ENCODE data around the gene DLG5. TPM values are rescaled to one million over a fixed set of nuclear protein-coding genes. Genes with fewer than 3 reads are reported as not detected.

DLG5 gene
- total RNA-seq, 1 experiment from 2014 or later: 0.19 TPM

DNA sequence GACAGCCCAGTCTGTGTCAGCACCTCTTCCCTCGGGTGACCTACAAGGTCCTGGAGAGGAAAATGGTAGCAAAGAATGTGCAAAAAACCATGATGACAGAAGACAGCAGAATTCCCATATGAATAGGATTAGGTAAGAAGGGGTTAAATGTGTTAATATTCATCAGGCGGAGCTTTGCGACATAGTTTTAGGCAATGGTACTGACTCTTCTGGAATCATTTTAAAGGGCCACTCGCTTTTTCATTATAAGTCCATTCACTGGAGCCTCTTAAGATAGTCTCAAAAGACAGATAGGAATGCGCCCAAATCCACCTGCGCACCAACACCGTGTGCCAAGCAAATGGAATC, 38.2 kb downstream of the DLG5 start:
- Histone ChIP-seq H3K9me2 (replicated peaks; ENCODE audit: insufficient read depth, low read length) (no peaks in the 10 kb centered on the region), H3K4me2 (ENCODE audit: low read depth, low read length, poor library complexity, severe bottlenecking) (no peak overlapping the region), H3K9me3 (ENCODE audit: low read length) (no peaks in the 10 kb centered on the region), H3K27me3 (ENCODE audit: low read length) (no peaks in the 10 kb centered on the region), H3K4me1 (ENCODE audit: low read length) (no peaks in the 10 kb centered on the region), H3K4me3 (ENCODE audit: low read length) (no peak overlapping the region), H3K79me2 (ENCODE audit: low read length) (no peaks in the 10 kb centered on the region), H3K9ac (ENCODE audit: low read length) (no peak overlapping the region), H3K36me3 (ENCODE audit: insufficient read depth, low read length) (no peaks in the 10 kb centered on the region), H2AFZ (ENCODE audit: low read length) (no peak overlapping the region), H3K27ac (ENCODE audit: low read length) (no peak overlapping the region), H4K20me1 (ENCODE audit: insufficient read depth, low read depth, low read length) (no peaks in the 10 kb centered on the region)
- no peak for DNase-seq

DNA sequence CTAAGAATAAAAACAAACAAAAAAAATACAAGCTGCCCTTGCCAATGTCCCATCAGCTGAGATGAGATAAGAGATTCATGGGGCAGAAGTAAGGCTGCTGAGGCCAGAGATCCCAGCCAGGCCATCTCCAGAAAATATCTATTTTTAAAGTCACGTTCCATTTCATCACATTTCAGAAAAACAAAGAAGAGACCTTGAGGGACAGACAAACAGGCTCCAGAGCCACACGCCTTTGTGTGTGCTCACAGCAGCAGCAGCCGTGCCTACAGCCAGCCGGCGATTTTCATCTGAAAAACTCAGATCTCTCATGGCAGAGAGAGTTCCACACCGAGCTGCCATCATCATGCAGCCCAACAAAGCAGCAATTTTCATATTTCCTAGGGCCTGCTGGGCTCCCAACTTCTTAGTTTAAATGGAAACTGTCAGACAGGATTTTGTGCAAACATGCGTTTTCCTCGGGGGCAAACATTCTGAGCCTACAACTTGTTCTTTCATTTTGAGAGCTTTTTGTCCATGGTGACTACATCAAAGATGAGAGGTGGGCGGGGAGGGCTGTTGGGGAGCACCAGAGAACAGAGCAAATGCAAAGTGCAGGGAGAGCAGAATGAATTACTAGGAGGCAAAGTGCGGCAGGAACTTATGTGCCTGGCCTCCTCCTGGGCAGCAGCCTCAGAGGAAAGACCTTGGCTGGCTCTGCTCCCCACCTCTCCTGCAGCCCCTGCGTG, 38.8 kb downstream of the DLG5 start:
- no peak for DNase-seq
- Histone ChIP-seq H3K79me2 (ENCODE audit: low read length) (no peaks in the 10 kb centered on the region), H3K4me2 (ENCODE audit: low read depth, low read length, poor library complexity, severe bottlenecking) (no peak overlapping the region)

DNA sequence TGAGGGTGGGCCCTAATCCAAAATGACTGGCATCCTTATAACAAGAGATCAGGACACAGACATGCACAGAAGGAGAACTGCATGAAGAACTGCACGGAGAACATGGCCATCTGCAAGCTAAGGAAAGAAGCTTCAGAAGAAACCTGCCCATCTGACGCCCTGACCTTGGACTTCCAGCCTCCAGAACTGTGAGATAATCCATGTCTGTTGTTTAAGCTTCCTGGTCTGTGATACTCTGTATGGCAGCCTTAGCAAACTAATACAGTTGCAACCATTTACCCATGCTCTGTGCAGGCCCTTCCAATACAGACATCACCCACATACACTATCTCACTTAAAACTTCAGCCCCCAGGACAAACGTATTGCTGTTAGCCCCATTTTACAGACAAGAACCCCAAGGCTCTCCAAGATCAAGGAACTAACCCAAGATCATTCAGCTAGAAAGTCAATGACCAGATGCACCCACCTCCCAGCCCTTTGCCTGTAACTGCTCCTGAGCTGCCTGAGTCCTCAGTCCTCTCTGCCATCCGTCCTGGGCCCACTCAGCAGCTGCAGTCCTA, 39.7 kb downstream of the DLG5 start:
- no peaks in the 10 kb centered on the region for H3K27me3 ChIP-seq (ENCODE audit: low read length)
- no peak overlapping the region for H3K27ac ChIP-seq (ENCODE audit: low read length)
- no peaks in the 10 kb centered on the region for H4K20me1 ChIP-seq (ENCODE audit: insufficient read depth, low read depth, low read length)
- no peaks in the 10 kb centered on the region for H3K36me3 ChIP-seq (ENCODE audit: insufficient read depth, low read length)
- H2AFZ ChIP-seq (ENCODE audit: low read length): no peak overlapping the region
- DNase-seq: no peak
- H3K9me3 ChIP-seq (ENCODE audit: low read length): no peaks in the 10 kb centered on the region
- H3K9ac ChIP-seq (ENCODE audit: low read length): no peak overlapping the region
- H3K4me3 ChIP-seq (ENCODE audit: low read length): no peak overlapping the region
- no peaks in the 10 kb centered on the region for H3K4me1 ChIP-seq (ENCODE audit: low read length)
- no peak overlapping the region for H3K4me2 ChIP-seq (ENCODE audit: low read depth, low read length, poor library complexity, severe bottlenecking)
- no peaks in the 10 kb centered on the region for H3K9me2 ChIP-seq (replicated peaks; ENCODE audit: insufficient read depth, low read length)
- H3K79me2 ChIP-seq (ENCODE audit: low read length): no peaks in the 10 kb centered on the region

More for the DNA sequence above, 38.8 kb downstream of the DLG5 start:
- no peaks in the 10 kb centered on the region for H3K9me3 ChIP-seq (ENCODE audit: low read length)
- H3K27ac ChIP-seq (ENCODE audit: low read length): no peak overlapping the region
- H3K9me2 ChIP-seq (replicated peaks; ENCODE audit: insufficient read depth, low read length): no peaks in the 10 kb centered on the region
- H3K9ac ChIP-seq (ENCODE audit: low read length): no peak overlapping the region
- no peak overlapping the region for H3K4me3 ChIP-seq (ENCODE audit: low read length)
- no peaks in the 10 kb centered on the region for H3K4me1 ChIP-seq (ENCODE audit: low read length)
- no peaks in the 10 kb centered on the region for H4K20me1 ChIP-seq (ENCODE audit: insufficient read depth, low read depth, low read length)
- no peaks in the 10 kb centered on the region for H3K36me3 ChIP-seq (ENCODE audit: insufficient read depth, low read length)
- H3K27me3 ChIP-seq (ENCODE audit: low read length): no peaks in the 10 kb centered on the region
- H2AFZ ChIP-seq (ENCODE audit: low read length): no peak overlapping the region

DNA sequence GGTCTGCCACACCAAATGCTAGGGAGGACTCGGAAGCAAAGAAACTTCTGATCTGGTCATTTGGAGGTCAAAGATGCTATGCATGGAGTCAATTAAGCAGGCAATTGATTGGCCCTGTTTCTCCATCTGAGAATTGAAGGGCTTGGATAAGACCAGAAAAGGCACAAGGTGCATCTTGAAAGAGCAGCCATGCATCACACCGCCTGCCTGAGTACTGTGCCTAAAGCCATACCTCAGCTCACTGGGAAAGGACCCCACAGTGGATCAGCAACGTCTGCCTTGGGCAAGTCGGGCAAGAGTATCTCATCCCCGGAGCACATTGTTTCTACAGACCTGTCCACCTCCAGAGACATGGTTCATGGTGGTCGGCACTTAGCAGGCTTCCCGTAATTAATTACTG, 42.4 kb downstream of the DLG5 start:
- H3K4me2 ChIP-seq (ENCODE audit: low read depth, low read length, poor library complexity, severe bottlenecking): no peak overlapping the region
- H2AFZ ChIP-seq (ENCODE audit: low read length): no peak overlapping the region
- no peaks in the 10 kb centered on the region for H3K36me3 ChIP-seq (ENCODE audit: insufficient read depth, low read length)
- peaks cover 6% of the 10 kb centered on the region for H3K4me1 ChIP-seq (ENCODE audit: low read length)
- no peaks in the 10 kb centered on the region for H3K27me3 ChIP-seq (ENCODE audit: low read length)
- H3K9me2 ChIP-seq (replicated peaks; ENCODE audit: insufficient read depth, low read length): no peaks in the 10 kb centered on the region
- no peak overlapping the region for H3K9ac ChIP-seq (ENCODE audit: low read length)
- H3K27ac ChIP-seq (ENCODE audit: low read length): no peak overlapping the region
- no peak for DNase-seq
- H3K4me3 ChIP-seq (ENCODE audit: low read length): no peak overlapping the region
- H4K20me1 ChIP-seq (ENCODE audit: insufficient read depth, low read depth, low read length): no peaks in the 10 kb centered on the region
- no peaks in the 10 kb centered on the region for H3K9me3 ChIP-seq (ENCODE audit: low read length)
- no peaks in the 10 kb centered on the region for H3K79me2 ChIP-seq (ENCODE audit: low read length)

DNA sequence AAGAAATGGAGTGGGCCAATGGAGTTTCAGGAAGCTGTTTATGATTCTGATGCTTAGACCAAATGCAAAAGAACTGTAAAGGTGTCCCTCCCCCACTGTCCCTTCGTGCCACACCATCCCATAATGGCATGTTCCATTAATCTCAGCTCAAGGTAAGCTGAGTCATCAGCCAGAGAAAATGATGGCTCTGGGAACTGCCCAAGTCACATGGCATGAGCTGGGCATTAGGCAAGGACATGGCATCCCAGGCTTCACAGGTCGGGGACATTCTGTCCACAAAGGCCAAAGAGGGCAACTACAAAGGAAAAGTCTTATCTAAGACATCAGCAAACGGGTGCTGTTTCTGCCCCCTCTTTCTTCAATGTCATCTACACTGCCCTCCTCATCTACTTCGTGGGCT, 44.9 kb downstream of the DLG5 start:
- H3K27ac ChIP-seq (ENCODE audit: low read length): no peak overlapping the region
- no peaks in the 10 kb centered on the region for H3K9me2 ChIP-seq (replicated peaks; ENCODE audit: insufficient read depth, low read length)
- no peak overlapping the region for H3K4me3 ChIP-seq (ENCODE audit: low read length)
- no peak for DNase-seq
- H3K9ac ChIP-seq (ENCODE audit: low read length): no peak overlapping the region
- no peaks in the 10 kb centered on the region for H4K20me1 ChIP-seq (ENCODE audit: insufficient read depth, low read depth, low read length)
- H2AFZ ChIP-seq (ENCODE audit: low read length): no peak overlapping the region
- no peaks in the 10 kb centered on the region for H3K36me3 ChIP-seq (ENCODE audit: insufficient read depth, low read length)
- H3K79me2 ChIP-seq (ENCODE audit: low read length): no peaks in the 10 kb centered on the region
- no peaks in the 10 kb centered on the region for H3K27me3 ChIP-seq (ENCODE audit: low read length)
- H3K4me2 ChIP-seq (ENCODE audit: low read depth, low read length, poor library complexity, severe bottlenecking): no peak overlapping the region
- H3K4me1 ChIP-seq (ENCODE audit: low read length): peaks cover 25% of the 10 kb centered on the region
- H3K9me3 ChIP-seq (ENCODE audit: low read length): no peaks in the 10 kb centered on the region

DNA sequence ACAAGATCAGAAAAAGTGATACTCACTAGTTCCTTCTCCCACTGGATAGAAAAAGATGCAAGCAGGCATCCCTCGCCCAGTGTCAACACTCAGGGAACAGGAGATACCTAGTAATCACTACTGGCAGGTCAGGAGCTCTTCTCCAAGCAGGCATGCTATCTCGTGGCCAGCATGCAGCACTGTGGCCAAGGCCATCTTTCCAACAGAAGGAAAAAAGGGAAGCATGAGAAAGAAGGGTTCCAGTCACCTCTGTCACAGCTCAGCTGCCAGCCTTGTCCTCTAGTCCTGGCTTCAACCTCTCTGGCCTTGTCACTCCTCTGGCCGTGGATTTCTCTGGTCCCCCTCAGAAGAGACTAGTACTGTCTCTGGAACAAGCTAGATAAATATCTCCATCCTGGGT, 45.3 kb downstream of the DLG5 start:
- H2AFZ ChIP-seq (ENCODE audit: low read length): no peak overlapping the region
- H3K27ac ChIP-seq (ENCODE audit: low read length): no peak overlapping the region
- no peaks in the 10 kb centered on the region for H3K9me2 ChIP-seq (replicated peaks; ENCODE audit: insufficient read depth, low read length)
- no peaks in the 10 kb centered on the region for H3K27me3 ChIP-seq (ENCODE audit: low read length)
- H4K20me1 ChIP-seq (ENCODE audit: insufficient read depth, low read depth, low read length): no peaks in the 10 kb centered on the region
- H3K79me2 ChIP-seq (ENCODE audit: low read length): no peaks in the 10 kb centered on the region
- peaks cover 25% of the 10 kb centered on the region for H3K4me1 ChIP-seq (ENCODE audit: low read length)
- H3K4me2 ChIP-seq (ENCODE audit: low read depth, low read length, poor library complexity, severe bottlenecking): no peak overlapping the region
- no peak for DNase-seq
- no peaks in the 10 kb centered on the region for H3K9me3 ChIP-seq (ENCODE audit: low read length)
- H3K9ac ChIP-seq (ENCODE audit: low read length): no peak overlapping the region
- H3K4me3 ChIP-seq (ENCODE audit: low read length): no peak overlapping the region
- no peaks in the 10 kb centered on the region for H3K36me3 ChIP-seq (ENCODE audit: insufficient read depth, low read length)

DNA sequence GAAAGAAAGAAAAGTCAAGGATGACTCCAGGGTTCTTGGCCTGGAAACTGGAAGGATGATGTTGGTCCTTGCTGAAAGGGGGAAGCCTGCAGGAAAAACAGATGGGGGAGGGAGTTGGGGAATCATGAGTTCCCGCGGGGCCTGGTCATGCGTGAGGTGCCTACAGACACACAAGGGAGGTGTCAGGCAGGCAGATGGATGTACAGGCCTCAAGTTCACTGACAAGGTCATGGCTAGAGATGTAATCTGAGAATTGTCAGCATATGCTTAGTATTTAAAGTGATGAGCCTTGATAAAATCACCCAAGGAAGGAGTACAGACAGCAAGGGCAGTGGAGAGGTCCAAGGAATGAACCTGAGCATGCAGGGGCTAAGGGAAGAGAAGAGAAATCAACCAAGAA, 46.8 kb downstream of the DLG5 start:
- Histone ChIP-seq H3K27ac (ENCODE audit: low read length) (no peak overlapping the region), H4K20me1 (ENCODE audit: insufficient read depth, low read depth, low read length) (no peaks in the 10 kb centered on the region), H3K4me3 (ENCODE audit: low read length) (no peak overlapping the region), H2AFZ (ENCODE audit: low read length) (no peak overlapping the region), H3K9me3 (ENCODE audit: low read length) (no peaks in the 10 kb centered on the region), H3K9me2 (replicated peaks; ENCODE audit: insufficient read depth, low read length) (no peaks in the 10 kb centered on the region), H3K9ac (ENCODE audit: low read length) (no peak overlapping the region), H3K79me2 (ENCODE audit: low read length) (no peaks in the 10 kb centered on the region), H3K4me2 (ENCODE audit: low read depth, low read length, poor library complexity, severe bottlenecking) (no peak overlapping the region), H3K36me3 (ENCODE audit: insufficient read depth, low read length) (no peaks in the 10 kb centered on the region), H3K4me1 (ENCODE audit: low read length) (peaks cover 27% of the 10 kb centered on the region), H3K27me3 (ENCODE audit: low read length) (no peaks in the 10 kb centered on the region)
- no peak for DNase-seq

DNA sequence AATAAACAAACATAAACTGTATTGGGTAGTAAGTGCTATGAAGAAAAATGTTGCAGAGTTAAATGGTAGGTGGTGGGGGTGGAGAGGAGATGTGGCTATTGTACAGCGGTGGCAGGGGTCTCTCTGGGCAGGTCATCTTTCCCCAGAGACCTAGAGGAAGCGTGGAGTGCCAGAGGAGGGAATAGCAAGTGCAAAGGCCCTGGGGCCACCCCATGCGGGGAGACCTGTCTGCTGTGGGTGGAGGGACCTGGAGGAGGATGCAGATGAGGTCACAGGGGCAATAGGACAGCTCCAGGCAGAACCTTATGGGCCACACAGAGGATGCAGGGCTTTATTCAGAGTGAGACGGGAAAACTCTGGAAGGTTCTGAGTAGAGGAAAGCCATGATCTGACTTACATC, 47.5 kb downstream of the DLG5 start:
- no peak for DNase-seq
- no peaks in the 10 kb centered on the region for H3K27me3 ChIP-seq (ENCODE audit: low read length)
- peaks cover 33% of the 10 kb centered on the region for H3K4me1 ChIP-seq (ENCODE audit: low read length)
- no peak overlapping the region for H3K4me2 ChIP-seq (ENCODE audit: low read depth, low read length, poor library complexity, severe bottlenecking)
- H3K36me3 ChIP-seq (ENCODE audit: insufficient read depth, low read length): no peaks in the 10 kb centered on the region
- no peaks in the 10 kb centered on the region for H3K9me2 ChIP-seq (replicated peaks; ENCODE audit: insufficient read depth, low read length)
- no peak overlapping the region for H3K4me3 ChIP-seq (ENCODE audit: low read length)
- no peaks in the 10 kb centered on the region for H3K79me2 ChIP-seq (ENCODE audit: low read length)
- H3K9me3 ChIP-seq (ENCODE audit: low read length): no peaks in the 10 kb centered on the region
- no peak overlapping the region for H3K9ac ChIP-seq (ENCODE audit: low read length)
- no peak overlapping the region for H2AFZ ChIP-seq (ENCODE audit: low read length)
- H4K20me1 ChIP-seq (ENCODE audit: insufficient read depth, low read depth, low read length): no peaks in the 10 kb centered on the region
- no peak overlapping the region for H3K27ac ChIP-seq (ENCODE audit: low read length)
